ENCODE measurements around the gene TEX48.

TEX48 gene

GRCh38 chr9:114626415-114627020 lies 55.5 kb downstream of the TEX48 start:
- no peak overlapping the region for H3K23ac ChIP-seq (ENCODE audit: low read length)
- H3K14ac ChIP-seq (ENCODE audit: low read length), result no peak overlapping the region
- no peak overlapping the region for H2AK5ac ChIP-seq (ENCODE audit: low read length)
- DNase-seq, result no peak
- H2BK5ac ChIP-seq (ENCODE audit: low read depth, low read length, poor library complexity), result no peak overlapping the region
- no peak overlapping the region for H4K8ac ChIP-seq (ENCODE audit: low read depth, low read length)
- H3K9ac ChIP-seq (ENCODE audit: low read length), result no peak overlapping the region
- no peak overlapping the region for H3K4me2 ChIP-seq (ENCODE audit: low read length)
- H2AFZ ChIP-seq (ENCODE audit: insufficient read depth, low read length, poor library complexity), result no peak overlapping the region
- no peak overlapping the region for H3K18ac ChIP-seq (ENCODE audit: low read length)
- H4K91ac ChIP-seq (ENCODE audit: low read depth, low read length), result no peak overlapping the region
- H3K9me3 ChIP-seq (ENCODE audit: insufficient read depth, low read depth, low read length), result peaks cover 1% of the 10 kb centered on the region
- H3K4me3 ChIP-seq (ENCODE audit: low read depth, low read length), result no peak overlapping the region
- H3K4ac ChIP-seq (ENCODE audit: low read depth, low read length), result no peak overlapping the region
- H3K27ac ChIP-seq (ENCODE audit: low read depth, low read length), result no peak overlapping the region
- no peaks in the 10 kb centered on the region for H3K27me3 ChIP-seq (ENCODE audit: insufficient read depth, low read length)
- no CpG with 5 or more reads among the region's 4 CpGs for WGBS (ENCODE audit: extremely low coverage, insufficient coverage, insufficient read length)
- no peak overlapping the region for H2BK12ac ChIP-seq (ENCODE audit: low read length)
- peaks cover 11 to 13% of the 10 kb centered on the region in 2 experiments for H3K36me3 ChIP-seq (ENCODE audit: control insufficient read depth in 1 of 2, insufficient read depth in 2 of 2, low read length in 2 of 2)
- H3K79me1 ChIP-seq (ENCODE audit: low read length), result no peaks in the 10 kb centered on the region
- no peak overlapping the region for H2BK120ac ChIP-seq (ENCODE audit: insufficient read depth, low read length, poor library complexity)
- no peak overlapping the region for H4K12ac ChIP-seq (ENCODE audit: low read depth, low read length)
- H3K79me2 ChIP-seq (ENCODE audit: control insufficient read depth, insufficient read depth, low read length, poor library complexity), result peaks cover 2% of the 10 kb centered on the region
- H3K4me1 ChIP-seq (ENCODE audit: control insufficient read depth in 1 of 2, insufficient read depth in 2 of 2, low read length in 2 of 2), result peaks cover 0 to 8% of the 10 kb centered on the region in 2 experiments

- no peak overlapping the region for H3K4me2 ChIP-seq (ENCODE audit: low read length)
- H3K4me1 ChIP-seq (ENCODE audit: control insufficient read depth in 1 of 2, insufficient read depth in 2 of 2, low read length in 2 of 2), result peaks cover 0 to 8% of the 10 kb centered on the region in 2 experiments
- no peak overlapping the region for H2AK5ac ChIP-seq (ENCODE audit: low read length)
- H3K4me3 ChIP-seq (ENCODE audit: low read depth, low read length), result no peak overlapping the region
- no peak overlapping the region for H2BK5ac ChIP-seq (ENCODE audit: low read depth, low read length, poor library complexity)
- no peak overlapping the region for H4K8ac ChIP-seq (ENCODE audit: low read depth, low read length)
- no peak overlapping the region for H3K9ac ChIP-seq (ENCODE audit: low read length)
- H3K79me2 ChIP-seq (ENCODE audit: control insufficient read depth, insufficient read depth, low read length, poor library complexity), result peaks cover 2% of the 10 kb centered on the region
- peak; percentile 68 to 84 for DNase-seq
- no peak overlapping the region for H3K27ac ChIP-seq (ENCODE audit: low read depth, low read length)
- H3K79me1 ChIP-seq (ENCODE audit: low read length), result no peaks in the 10 kb centered on the region
- peaks cover 7 to 11% of the 10 kb centered on the region in 2 experiments for H3K36me3 ChIP-seq (ENCODE audit: control insufficient read depth in 1 of 2, insufficient read depth in 2 of 2, low read length in 2 of 2)
- WGBS (ENCODE audit: extremely low coverage, insufficient coverage, insufficient read length), result no CpG with 5 or more reads among the region's 2 CpGs
- no peak overlapping the region for H3K4ac ChIP-seq (ENCODE audit: low read depth, low read length)
- H3K18ac ChIP-seq (ENCODE audit: low read length), result no peak overlapping the region
- H3K27me3 ChIP-seq (ENCODE audit: insufficient read depth, low read length), result no peaks in the 10 kb centered on the region
- no peak overlapping the region for H2BK12ac ChIP-seq (ENCODE audit: low read length)
- no peak overlapping the region for H2BK120ac ChIP-seq (ENCODE audit: insufficient read depth, low read length, poor library complexity)
- no peak overlapping the region for H4K91ac ChIP-seq (ENCODE audit: low read depth, low read length)
- no peak overlapping the region for H3K14ac ChIP-seq (ENCODE audit: low read length)
- H3K9me3 ChIP-seq (ENCODE audit: insufficient read depth, low read depth, low read length), result peaks cover 1% of the 10 kb centered on the region
- H4K12ac ChIP-seq (ENCODE audit: low read depth, low read length), result no peak overlapping the region
- no peak overlapping the region for H3K23ac ChIP-seq (ENCODE audit: low read length)
- no peak overlapping the region for H2AFZ ChIP-seq (ENCODE audit: insufficient read depth, low read length, poor library complexity)
Measured at GRCh38 chr9:114624677-114625076, 57.3 kb downstream of the TEX48 start.

- Histone ChIP-seq H2BK120ac (ENCODE audit: insufficient read depth, low read length, poor library complexity) (no peak overlapping the region), H3K9ac (ENCODE audit: low read length) (no peak overlapping the region), H3K27me3 (ENCODE audit: insufficient read depth, low read length) (no peaks in the 10 kb centered on the region), H3K36me3 (ENCODE audit: control insufficient read depth in 1 of 2, insufficient read depth in 2 of 2, low read length in 2 of 2) (peaks cover 0 to 10% of the 10 kb centered on the region in 2 experiments), H3K9me3 (ENCODE audit: insufficient read depth, low read depth, low read length) (no peaks in the 10 kb centered on the region), H4K91ac (ENCODE audit: low read depth, low read length) (no peak overlapping the region), H2AFZ (ENCODE audit: insufficient read depth, low read length, poor library complexity) (no peak overlapping the region), H2AK5ac (ENCODE audit: low read length) (no peak overlapping the region), H3K4ac (ENCODE audit: low read depth, low read length) (no peak overlapping the region), H3K79me2 (ENCODE audit: control insufficient read depth, insufficient read depth, low read length, poor library complexity) (peaks cover 2% of the 10 kb centered on the region), H2BK12ac (ENCODE audit: low read length) (no peak overlapping the region), H3K23ac (ENCODE audit: low read length) (no peak overlapping the region), H2BK5ac (ENCODE audit: low read depth, low read length, poor library complexity) (no peak overlapping the region), H4K8ac (ENCODE audit: low read depth, low read length) (no peak overlapping the region), H3K4me3 (ENCODE audit: low read depth, low read length) (no peak overlapping the region), H3K4me1 (ENCODE audit: control insufficient read depth in 1 of 2, insufficient read depth in 2 of 2, low read length in 2 of 2) (peaks cover under 1 to 12% of the 10 kb centered on the region in 2 experiments), H4K12ac (ENCODE audit: low read depth, low read length) (no peak overlapping the region), H3K4me2 (ENCODE audit: low read length) (no peak overlapping the region), H3K18ac (ENCODE audit: low read length) (no peak overlapping the region), H3K79me1 (ENCODE audit: low read length) (no peaks in the 10 kb centered on the region), H3K27ac (ENCODE audit: low read depth, low read length) (no peak overlapping the region), H3K14ac (ENCODE audit: low read length) (no peak overlapping the region)
- WGBS (ENCODE audit: extremely low coverage, insufficient coverage, insufficient read length), result no CpG with 5 or more reads among the region's 2 CpGs
- no peak for DNase-seq
Measured at GRCh38 chr9:114621975-114622609, 59.9 kb downstream of the TEX48 start.

- H2AK5ac ChIP-seq (ENCODE audit: low read length), result no peak overlapping the region
- no peak overlapping the region for H4K8ac ChIP-seq (ENCODE audit: low read depth, low read length)
- no peak overlapping the region for H2BK120ac ChIP-seq (ENCODE audit: insufficient read depth, low read length, poor library complexity)
- H3K9ac ChIP-seq (ENCODE audit: low read length), result no peak overlapping the region
- no peak overlapping the region for H3K23ac ChIP-seq (ENCODE audit: low read length)
- no peaks in the 10 kb centered on the region for H3K79me1 ChIP-seq (ENCODE audit: low read length)
- H2BK5ac ChIP-seq (ENCODE audit: low read depth, low read length, poor library complexity), result no peak overlapping the region
- no peak overlapping the region for H4K91ac ChIP-seq (ENCODE audit: low read depth, low read length)
- H3K4me2 ChIP-seq (ENCODE audit: low read length), result no peak overlapping the region
- H2BK12ac ChIP-seq (ENCODE audit: low read length), result no peak overlapping the region
- no peak overlapping the region for H2AFZ ChIP-seq (ENCODE audit: insufficient read depth, low read length, poor library complexity)
- no peaks in the 10 kb centered on the region for H3K27me3 ChIP-seq (ENCODE audit: insufficient read depth, low read length)
- peaks cover 0 to 6% of the 10 kb centered on the region in 2 experiments for H3K36me3 ChIP-seq (ENCODE audit: control insufficient read depth in 1 of 2, insufficient read depth in 2 of 2, low read length in 2 of 2)
- H3K4ac ChIP-seq (ENCODE audit: low read depth, low read length), result no peak overlapping the region
- H3K4me1 ChIP-seq (ENCODE audit: control insufficient read depth in 1 of 2, insufficient read depth in 2 of 2, low read length in 2 of 2), result peaks cover 2 to 14% of the 10 kb centered on the region in 2 experiments
- H4K12ac ChIP-seq (ENCODE audit: low read depth, low read length), result no peak overlapping the region
- no peaks in the 10 kb centered on the region for H3K79me2 ChIP-seq (ENCODE audit: control insufficient read depth, insufficient read depth, low read length, poor library complexity)
- H3K18ac ChIP-seq (ENCODE audit: low read length), result no peak overlapping the region
- DNase-seq, result no peak
- no peak overlapping the region for H3K14ac ChIP-seq (ENCODE audit: low read length)
- WGBS (ENCODE audit: extremely low coverage, insufficient coverage, insufficient read length), result no CpG with 5 or more reads among the region's 7 CpGs
- H3K4me3 ChIP-seq (ENCODE audit: low read depth, low read length), result no peak overlapping the region
- no peaks in the 10 kb centered on the region for H3K9me3 ChIP-seq (ENCODE audit: insufficient read depth, low read depth, low read length)
- no peak overlapping the region for H3K27ac ChIP-seq (ENCODE audit: low read depth, low read length)
Measured at GRCh38 chr9:114621561-114621960, 60.4 kb downstream of the TEX48 start.

All from trophoblast cell (in vitro differentiated cells and primary cell).